SU-DHL-6 (cell line): ENCODE measurements around the gene VWA3A.

Experiments
- H2AFZ ChIP-seq: fragments of 200-600 bp; sonication (generic); 2 replicates; pipeline ENCODE4 v1.6.1; 2014; ENCODE audit warnings: low read depth, mild to moderate bottlenecking, moderate library complexity, mixed read lengths, antibody characterized with exemption, low read length; ENCODE audit not compliant: severe bottlenecking
- H3F3A ChIP-seq: fragments of 200-600 bp; shearing (Covaris generic); 2 replicates; pipeline ENCODE4 v1.6.0; 2016; ENCODE audit warnings: antibody characterized with exemption, mild to moderate bottlenecking; ENCODE audit not compliant: insufficient read depth
- H3K27ac ChIP-seq: fragments of 200-600 bp; sonication (generic); 2 replicates; pipeline ENCODE4 v1.5.1; 2016; ENCODE audit warnings: low read depth, mild to moderate bottlenecking, low read length, moderate library complexity, mixed read lengths
- H3K27me3 ChIP-seq: fragments of 200-600 bp; sonication (generic), shearing (Covaris generic); 2 replicates; pipeline ENCODE4 v1.6.0; 2014; ENCODE audit warnings: mild to moderate bottlenecking, low read length
- H3K36me3 ChIP-seq: fragments of 200-600 bp; sonication (generic); 2 replicates; pipeline ENCODE4 v1.6.1; 2014; ENCODE audit warnings: mild to moderate bottlenecking, low read length, mixed read lengths
- H3K4me2 ChIP-seq: fragments of 300-600, 200-600 bp; shearing (Covaris generic), sonication (generic); 2 replicates; pipeline ENCODE4 v1.6.0; 2014; ENCODE audit warnings: low read length, low read depth, mild to moderate bottlenecking; ENCODE audit not compliant: poor library complexity, severe bottlenecking
- H3K4me3 ChIP-seq: fragments of 200-600 bp; sonication (generic); 2 replicates; pipeline ENCODE4 v1.5.1; 2014; ENCODE audit warnings: antibody characterized with exemption, low read length, mild to moderate bottlenecking, mixed read lengths; ENCODE audit not compliant: insufficient read depth, poor library complexity, severe bottlenecking
- H3K79me2 ChIP-seq: fragments of 200-600 bp; sonication (generic); 2 replicates; pipeline ENCODE4 v1.6.1; 2014; ENCODE audit warnings: mild to moderate bottlenecking, low read length, moderate library complexity; ENCODE audit not compliant: insufficient read depth
- H3K9ac ChIP-seq: fragments of 200-600 bp; sonication (generic); 2 replicates; pipeline ENCODE4 v1.7.0; 2014; ENCODE audit warnings: mild to moderate bottlenecking, low read length
- H3K9me2 ChIP-seq: fragments of 200-600 bp; sonication (generic); replicated peaks from 2 replicates; pipeline ENCODE4 v1.6.1; 2014; ENCODE audit warnings: low read length; ENCODE audit not compliant: insufficient read depth
- H3K9me3 ChIP-seq: fragments of 200-600 bp; sonication (generic); 2 replicates; pipeline ENCODE4 v1.6.1; 2014; ENCODE audit warnings: low read length, mixed read lengths; ENCODE audit not compliant: insufficient read depth
- H4K20me1 ChIP-seq: fragments of 200-600 bp; sonication (generic); 2 replicates; pipeline ENCODE4 v1.6.1; 2014; ENCODE audit warnings: low read depth, mild to moderate bottlenecking, antibody characterized with exemption, low read length, moderate library complexity, mixed read lengths
- CTCF ChIP-seq: fragments of 200-600 bp; sonication (generic); IDR thresholded peaks from one replicate; pipeline ENCODE4 v1.5.1; 2017; ENCODE audit warnings: antibody characterized with exemption, mild to moderate bottlenecking, low read length, moderate library complexity; ENCODE audit not compliant: insufficient read depth, poor library complexity, severe bottlenecking
- EZH2phosphoT487 ChIP-seq: fragments of 200-600 bp; sonication (generic), shearing (Covaris generic); conservative IDR thresholded peaks from 2 replicates; pipeline ENCODE4 v1.6.1; 2018; ENCODE audit warnings: mild to moderate bottlenecking, antibody characterized with exemption, low read length, moderate library complexity, mixed read lengths

VWA3A gene

GRCh38 chr16:22070361-22071330, 21.7 kb upstream of the VWA3A start:
- H3K79me2 ChIP-seq: no peaks in the 10 kb centered on the region

GRCh38 chr16:22071331-22071910, 20.9 kb upstream of the VWA3A start:
- Histone ChIP-seq H3K27ac (no peak overlapping the region), H4K20me1 (no peaks in the 10 kb centered on the region), H3K4me3 (no peak overlapping the region), H3K9ac (no peak overlapping the region), H3K36me3 (peaks cover 2% of the 10 kb centered on the region; the same call in 1 of the 2 replicates), H3K79me2 (no peaks in the 10 kb centered on the region), H3F3A (no peaks in the 10 kb centered on the region), H3K9me2 (no peaks in the 10 kb centered on the region), H2AFZ (no peak overlapping the region), H3K4me2 (no peak overlapping the region), H3K9me3 (0 out of 2 replicates have a peak, but pooled peaks cover 6% of the 10 kb centered on the region), H3K27me3 (no peaks in the 10 kb centered on the region)
- TF ChIP-seq EZH2phosphoT487: no peak
- no peak for TF ChIP-seq CTCF

More at GRCh38 chr16:22070361-22071330, 21.7 kb upstream of the VWA3A start:
- Histone ChIP-seq H3F3A (no peaks in the 10 kb centered on the region), H4K20me1 (no peaks in the 10 kb centered on the region), H3K36me3 (peaks cover 2% of the 10 kb centered on the region; the same call in 1 of the 2 replicates), H2AFZ (no peak overlapping the region), H3K9me2 (no peaks in the 10 kb centered on the region), H3K9me3 (0 out of 2 replicates have a peak, but pooled peaks cover 6% of the 10 kb centered on the region), H3K4me3 (no peak overlapping the region), H3K27ac (no peak overlapping the region), H3K27me3 (no peaks in the 10 kb centered on the region), H3K4me2 (no peak overlapping the region), H3K9ac (no peak overlapping the region)
- TF ChIP-seq CTCF: no peak
- no peak for TF ChIP-seq EZH2phosphoT487

DNA sequence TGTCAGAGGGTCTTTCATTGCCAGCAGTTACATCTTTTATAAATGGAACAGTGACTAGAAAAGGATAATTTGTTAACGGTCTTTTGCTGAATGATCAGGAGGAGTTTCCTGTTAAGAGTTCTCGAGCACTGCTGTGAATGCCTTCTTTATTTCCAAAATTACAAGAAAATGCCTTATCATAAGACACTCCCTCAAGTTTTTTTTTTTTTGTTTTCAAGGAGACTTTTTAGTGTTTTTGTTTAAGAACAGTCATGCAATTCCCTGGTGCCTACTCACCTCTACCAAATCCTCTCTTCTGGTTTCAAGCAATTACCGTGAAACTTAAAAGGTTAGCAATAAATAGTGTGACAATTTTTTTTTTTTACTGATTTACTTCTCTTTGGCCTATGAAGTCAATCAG, 19.0 kb upstream of the VWA3A start:
- H3K9me3 ChIP-seq: no peaks in the 10 kb centered on the region
- H3F3A ChIP-seq: no peaks in the 10 kb centered on the region
- H4K20me1 ChIP-seq: no peaks in the 10 kb centered on the region
- H2AFZ ChIP-seq: no peak overlapping the region
- H3K79me2 ChIP-seq: no peaks in the 10 kb centered on the region
- no peak overlapping the region for H3K27ac ChIP-seq
- H3K9ac ChIP-seq: no peak overlapping the region
- no peaks in the 10 kb centered on the region for H3K36me3 ChIP-seq
- no peaks in the 10 kb centered on the region for H3K9me2 ChIP-seq
- H3K4me2 ChIP-seq: no peak overlapping the region
- H3K4me3 ChIP-seq: no peak overlapping the region
- no peak for TF ChIP-seq EZH2phosphoT487
- no peak for TF ChIP-seq CTCF
- no peaks in the 10 kb centered on the region for H3K27me3 ChIP-seq
